ENCODE results near the gene GRIN1. TPM values are rescaled to one million over a fixed set of nuclear protein-coding genes. Genes with fewer than 3 reads are reported as not detected.
"Not testable (repeated sequence)": the region's sequence is repeated elsewhere in the genome, so short reads cannot be mapped to it uniquely, and the experiment has no call there.

The GRIN1 gene
- total RNA-seq, 6 experiments from 2014 or later, result 0.51 to 1.1 (median 0.66) TPM; not detected in 3

- Mint-ChIP-seq H3K27ac (peak overlapping the region; percentile 71), H3K27me3 (ENCODE audit: insufficient read depth) (no peaks in the 10 kb centered on the region; the same call in none of the 2 replicates), H3K36me3 (ENCODE audit: low read depth) (peaks cover 10% of the 10 kb centered on the region), H3K4me3 (peak overlapping the region; percentile 83), H3K9me3 (no peaks in the 10 kb centered on the region), H3K4me1 (ENCODE audit: low read depth) (peaks cover 22% of the 10 kb centered on the region)
- TF ChIP-seq, protein P1, sequence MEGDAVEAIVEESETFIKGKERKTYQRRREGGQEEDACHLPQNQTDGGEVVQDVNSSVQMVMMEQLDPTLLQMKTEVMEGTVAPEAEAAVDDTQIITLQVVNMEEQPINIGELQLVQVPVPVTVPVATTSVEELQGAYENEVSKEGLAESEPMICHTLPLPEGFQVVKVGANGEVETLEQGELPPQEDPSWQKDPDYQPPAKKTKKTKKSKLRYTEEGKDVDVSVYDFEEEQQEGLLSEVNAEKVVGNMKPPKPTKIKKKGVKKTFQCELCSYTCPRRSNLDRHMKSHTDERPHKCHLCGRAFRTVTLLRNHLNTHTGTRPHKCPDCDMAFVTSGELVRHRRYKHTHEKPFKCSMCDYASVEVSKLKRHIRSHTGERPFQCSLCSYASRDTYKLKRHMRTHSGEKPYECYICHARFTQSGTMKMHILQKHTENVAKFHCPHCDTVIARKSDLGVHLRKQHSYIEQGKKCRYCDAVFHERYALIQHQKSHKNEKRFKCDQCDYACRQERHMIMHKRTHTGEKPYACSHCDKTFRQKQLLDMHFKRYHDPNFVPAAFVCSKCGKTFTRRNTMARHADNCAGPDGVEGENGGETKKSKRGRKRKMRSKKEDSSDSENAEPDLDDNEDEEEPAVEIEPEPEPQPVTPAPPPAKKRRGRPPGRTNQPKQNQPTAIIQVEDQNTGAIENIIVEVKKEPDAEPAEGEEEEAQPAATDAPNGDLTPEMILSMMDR (IDR thresholded peaks at IDR 0.05), result no peak
- DNase-seq, result no peak
These were observed 8.7 kb upstream of the GRIN1 start for GRCh38 chr9:137130176-137130755.

DNA sequence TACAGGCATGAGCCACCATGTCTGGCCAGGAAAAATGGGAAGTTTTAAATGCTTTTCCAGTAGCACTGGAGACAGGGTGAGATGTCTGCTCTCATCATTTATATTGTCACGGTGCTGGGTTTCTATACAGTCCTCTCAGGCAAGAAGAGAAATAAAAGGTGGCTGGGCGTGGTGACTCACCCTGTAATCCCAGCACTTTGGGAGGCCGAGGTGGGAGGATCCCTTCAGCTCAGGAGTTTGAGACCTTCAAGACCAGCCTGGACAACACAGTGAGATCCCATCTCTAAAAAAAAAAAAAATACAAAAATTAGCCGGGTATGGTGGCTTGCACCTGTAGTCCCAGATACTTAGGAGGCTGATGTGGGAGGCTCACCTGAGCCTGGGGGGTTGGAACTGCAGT, 4.8 kb upstream of the GRIN1 start:
- Mint-ChIP-seq H3K4me3 (no peak overlapping the region), H3K4me1 (ENCODE audit: low read depth) (no peaks in the 10 kb centered on the region), H3K27ac (no peak overlapping the region), H3K27me3 (ENCODE audit: insufficient read depth) (peaks cover 10% of the 10 kb centered on the region), H3K36me3 (ENCODE audit: low read depth) (no peaks in the 10 kb centered on the region), H3K9me3 (no peaks in the 10 kb centered on the region)
- TF ChIP-seq, protein P1 (IDR thresholded peaks at IDR 0.05), result no peak
- DNase-seq, result no peak

GRCh38 chr9:137135154-137135553, 3.8 kb upstream of the GRIN1 start:
- H3K9me3 Mint-ChIP-seq, result not testable (repeated sequence)
- H3K27me3 Mint-ChIP-seq (ENCODE audit: insufficient read depth), result peaks cover 18% of the 10 kb centered on the region

DNA sequence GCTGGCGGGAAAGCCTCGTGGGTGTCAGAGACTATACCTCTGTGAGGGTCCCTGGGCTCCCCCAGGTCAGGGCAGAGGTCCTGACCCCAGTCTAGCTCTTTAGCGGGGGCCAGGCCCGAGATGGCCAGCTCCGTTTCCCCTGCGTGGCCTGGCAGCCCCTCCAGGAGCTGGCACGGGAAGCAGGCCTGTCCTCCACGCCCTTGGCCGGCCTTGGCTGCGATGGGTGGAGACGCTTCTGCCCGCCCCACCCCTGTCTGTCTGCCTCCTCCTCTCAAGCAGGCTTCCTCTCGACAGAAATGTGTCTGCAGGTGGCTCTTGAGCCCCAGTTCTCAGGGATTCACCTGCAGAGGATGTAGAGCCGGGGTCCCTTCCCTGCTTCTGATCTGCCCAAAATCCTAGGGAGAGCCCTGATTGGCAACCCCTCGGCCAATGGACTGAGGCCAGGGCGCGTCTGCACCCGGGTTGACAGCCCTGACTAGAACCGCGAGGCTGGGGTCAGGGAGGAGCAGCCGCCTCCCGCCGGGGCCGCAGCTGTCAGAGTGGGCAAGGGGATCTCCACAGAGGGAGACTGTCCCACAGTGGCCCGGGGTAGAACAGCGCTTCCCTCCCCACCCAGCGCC, 2.6 kb upstream of the GRIN1 start:
- H3K36me3 Mint-ChIP-seq (ENCODE audit: low read depth), result no peaks in the 10 kb centered on the region
- peaks cover 23% of the 10 kb centered on the region for H3K27me3 Mint-ChIP-seq (ENCODE audit: insufficient read depth)
- no peaks in the 10 kb centered on the region for H3K4me1 Mint-ChIP-seq (ENCODE audit: low read depth)

More at GRCh38 chr9:137135154-137135553, 3.8 kb upstream of the GRIN1 start:
- not testable (repeated sequence) for H3K4me1 Mint-ChIP-seq (ENCODE audit: low read depth); DNase-seq; H3K27ac Mint-ChIP-seq; H3K36me3 Mint-ChIP-seq (ENCODE audit: low read depth); H3K4me3 Mint-ChIP-seq

GRCh38 chr9:137136881-137137607, 1.9 kb upstream of the GRIN1 start:
- Mint-ChIP-seq H3K4me1 (ENCODE audit: low read depth) (no peaks in the 10 kb centered on the region), H3K4me3 (no peak overlapping the region), H3K36me3 (ENCODE audit: low read depth) (no peaks in the 10 kb centered on the region), H3K9me3 (no peaks in the 10 kb centered on the region), H3K27ac (no peak overlapping the region), H3K27me3 (ENCODE audit: insufficient read depth) (peaks cover 23% of the 10 kb centered on the region)
- TF ChIP-seq, protein P1 (IDR thresholded peaks at IDR 0.05), result no peak
- DNase-seq, result no peak

More for the DNA sequence above, 2.6 kb upstream of the GRIN1 start:
- DNase-seq, result no peak
- TF ChIP-seq, protein P1 (IDR thresholded peaks at IDR 0.05), result no peak
- Mint-ChIP-seq H3K4me3 (no peak overlapping the region), H3K9me3 (no peaks in the 10 kb centered on the region), H3K27ac (no peak overlapping the region)
